ENCODE data around the gene GMDS.
"Not testable (repeated sequence)": the region's sequence is repeated elsewhere in the genome, so short reads cannot be mapped to it uniquely, and the experiment has no call there.

Gene GMDS

DNA sequence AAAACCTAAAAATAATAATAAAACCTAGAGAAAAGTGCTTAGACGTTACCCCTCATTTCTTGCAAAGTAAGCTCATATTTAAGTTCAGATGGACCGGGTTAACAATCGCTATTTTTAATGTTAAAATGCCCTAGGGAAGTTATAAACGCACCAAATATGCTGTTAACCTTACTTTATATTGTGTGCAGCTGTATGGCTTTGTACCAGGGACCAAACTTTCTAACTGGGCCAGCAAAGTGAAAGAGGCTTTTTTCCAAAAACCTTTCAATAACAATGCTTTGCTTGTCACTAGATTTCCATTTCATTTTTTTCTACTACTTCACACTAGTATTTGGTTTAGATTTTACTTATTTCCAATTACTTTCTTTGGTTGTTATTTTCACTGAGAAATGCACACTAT lies 387.2 kb downstream of the GMDS start:
- no peak for DNase-seq (ENCODE audit: low read depth)

DNA sequence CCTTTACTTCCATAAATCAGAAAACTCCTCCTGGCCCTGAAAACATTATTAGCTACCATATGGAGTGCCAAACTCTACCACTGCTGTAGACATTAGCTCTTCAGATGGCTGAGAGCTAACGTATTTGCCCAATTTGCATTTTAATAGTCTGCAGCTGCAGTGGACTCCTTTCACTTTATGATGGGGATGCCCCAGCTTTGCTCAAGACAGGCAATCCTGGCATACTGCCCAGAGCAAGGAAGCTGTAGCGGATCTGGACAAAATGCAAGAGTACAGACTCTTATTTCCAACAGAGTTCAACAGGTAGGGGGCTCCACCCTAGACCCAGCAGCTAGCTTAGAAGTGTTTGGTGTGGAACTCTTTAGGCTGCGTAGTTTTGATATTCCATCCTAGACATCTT lies 389.0 kb downstream of the GMDS start:
- DNase-seq (ENCODE audit: low read depth) = no peak

DNA sequence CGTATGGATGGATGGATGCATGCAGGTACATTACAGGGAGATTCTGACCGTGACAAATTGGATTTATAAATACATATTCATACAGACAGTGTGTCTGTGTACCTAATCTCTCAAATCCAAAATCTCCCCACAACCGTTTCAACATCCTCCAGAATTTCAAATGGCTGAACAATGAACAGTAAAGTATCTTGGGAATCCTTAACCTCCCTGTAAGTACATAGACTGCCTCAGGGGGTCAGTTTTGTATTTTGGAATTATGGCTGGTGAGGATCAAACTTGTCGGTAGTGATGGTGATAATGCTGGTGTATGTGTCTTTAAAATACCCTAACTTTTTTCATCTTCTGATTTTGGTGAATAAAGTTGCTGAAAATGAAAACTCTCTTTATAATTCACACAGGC lies 389.5 kb downstream of the GMDS start:
- no peak for DNase-seq (ENCODE audit: low read depth)

DNA sequence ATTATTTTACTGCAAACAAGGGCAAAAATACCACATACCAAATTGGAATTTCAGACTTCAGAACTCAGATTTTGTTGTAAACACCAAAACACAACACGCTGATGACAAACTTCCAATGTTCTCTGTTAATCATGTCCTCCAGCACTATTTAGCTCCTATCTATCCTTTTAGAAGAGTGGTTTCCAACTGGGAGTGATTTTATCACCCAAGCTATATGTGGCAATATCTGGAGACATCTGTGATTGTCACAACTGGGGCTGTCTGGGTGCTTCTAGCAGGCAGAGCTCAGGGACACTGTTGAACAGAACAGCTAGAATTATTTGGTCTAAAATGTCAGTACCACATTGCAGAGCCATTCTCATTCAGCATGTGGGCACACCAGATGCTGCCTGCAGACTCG lies 391.1 kb downstream of the GMDS start:
- DNase-seq (ENCODE audit: low read depth) = no peak

DNA sequence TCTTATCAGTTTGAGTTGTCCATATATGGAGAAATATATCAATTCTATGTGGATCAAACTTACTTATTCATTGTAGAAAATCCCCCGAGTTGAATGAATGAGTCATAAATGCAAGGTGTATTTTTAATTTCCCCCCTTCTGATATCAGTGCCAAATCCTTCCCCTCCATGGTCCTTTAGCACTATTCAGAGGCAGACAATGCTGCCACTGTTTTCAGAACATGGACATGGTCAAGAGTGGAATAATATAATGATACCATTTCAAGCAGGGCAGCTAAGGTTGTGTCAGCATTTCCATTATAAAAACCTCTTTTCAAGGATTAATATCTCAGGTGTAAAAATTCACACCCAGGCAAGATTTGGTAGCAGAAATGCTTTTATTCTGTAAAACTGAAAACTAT lies 391.6 kb downstream of the GMDS start:
- no peak for DNase-seq (ENCODE audit: low read depth)

DNA sequence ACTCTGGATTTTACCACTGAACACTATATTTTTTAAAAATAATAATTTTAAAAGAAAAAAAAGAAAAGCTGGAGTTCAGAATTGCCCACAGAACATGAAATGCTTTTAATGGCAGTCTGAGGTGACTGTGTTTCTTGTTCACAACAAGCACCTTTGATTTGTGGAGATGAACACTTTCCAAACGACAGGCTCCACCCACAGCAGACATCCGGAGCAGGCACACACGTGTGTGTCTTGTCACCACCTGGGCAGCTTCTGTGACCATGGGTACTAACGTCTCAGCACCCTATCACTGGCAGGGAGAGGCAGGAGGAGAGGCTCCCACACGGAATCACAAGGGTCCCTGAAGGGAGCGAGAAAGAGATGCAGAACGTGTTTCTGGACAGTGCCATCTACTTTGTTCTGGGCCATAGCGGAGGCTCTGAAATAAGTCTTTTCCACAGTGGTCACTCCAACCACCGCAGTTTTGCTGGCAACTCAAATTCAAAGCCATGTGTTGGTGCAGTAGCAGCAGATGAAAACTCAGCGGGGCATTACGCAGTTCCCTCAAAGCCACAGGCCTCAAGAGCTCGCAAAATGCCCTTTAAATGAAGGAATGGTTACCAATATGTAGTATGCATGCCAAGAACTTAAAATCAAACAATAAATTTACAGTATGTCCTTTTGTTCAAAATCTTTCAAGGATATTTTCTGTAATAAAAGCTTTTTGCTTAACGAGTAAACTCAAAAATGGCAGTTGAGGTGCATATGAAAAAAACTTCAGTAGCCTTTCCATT lies 393.5 kb downstream of the GMDS start:
- DNase-seq (ENCODE audit: low read depth) = no peak

DNA sequence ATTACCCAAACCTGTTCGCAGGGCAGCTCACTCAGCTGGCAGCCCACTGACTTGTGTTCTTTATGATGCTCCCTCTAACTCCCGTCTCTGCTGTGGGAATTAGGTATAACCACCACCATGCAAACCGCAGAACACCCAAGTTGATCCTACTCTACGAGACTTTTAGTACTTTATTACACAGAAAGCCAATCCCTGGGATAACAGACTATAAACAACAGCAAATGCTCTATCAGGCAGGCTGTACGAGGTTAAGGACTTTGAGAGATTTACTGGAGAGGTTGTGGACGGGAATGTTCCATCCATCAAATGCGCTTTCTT lies 394.6 kb downstream of the GMDS start:
- no peak for DNase-seq (ENCODE audit: low read depth)

DNA sequence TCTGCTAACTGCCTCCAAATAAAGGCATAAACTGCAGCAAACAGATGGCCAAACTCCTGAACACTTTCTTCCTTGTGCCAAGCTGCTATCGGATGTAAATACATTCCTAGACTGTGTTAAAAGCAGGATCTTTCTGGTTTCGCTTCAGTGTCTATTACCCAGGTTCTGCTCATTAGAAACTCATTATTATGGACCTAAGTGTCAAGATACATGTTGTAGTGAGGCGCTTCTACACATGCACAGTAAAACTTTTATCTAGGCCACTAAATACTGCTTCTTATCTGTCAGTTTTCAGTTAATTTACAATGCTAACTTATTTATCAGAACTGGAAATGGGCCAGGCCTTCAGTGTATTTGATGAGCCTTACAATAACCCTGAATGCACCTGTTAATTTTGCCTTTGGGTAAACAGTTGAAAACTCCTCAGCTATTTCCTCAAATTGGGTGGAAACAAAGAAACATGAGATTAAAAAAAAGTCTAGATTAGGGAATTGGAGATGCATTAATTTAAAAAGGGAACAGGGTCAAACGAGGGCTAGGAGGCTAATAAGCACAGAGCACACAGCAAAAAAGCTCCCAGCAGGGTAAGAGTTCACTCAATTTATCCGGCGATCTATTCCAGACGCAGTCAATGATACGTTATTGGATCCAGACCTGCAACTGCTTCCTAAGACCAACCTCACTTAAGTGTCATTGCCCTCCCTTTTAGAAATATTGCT lies 395.1 kb downstream of the GMDS start:
- no peak for DNase-seq (ENCODE audit: low read depth)

DNA sequence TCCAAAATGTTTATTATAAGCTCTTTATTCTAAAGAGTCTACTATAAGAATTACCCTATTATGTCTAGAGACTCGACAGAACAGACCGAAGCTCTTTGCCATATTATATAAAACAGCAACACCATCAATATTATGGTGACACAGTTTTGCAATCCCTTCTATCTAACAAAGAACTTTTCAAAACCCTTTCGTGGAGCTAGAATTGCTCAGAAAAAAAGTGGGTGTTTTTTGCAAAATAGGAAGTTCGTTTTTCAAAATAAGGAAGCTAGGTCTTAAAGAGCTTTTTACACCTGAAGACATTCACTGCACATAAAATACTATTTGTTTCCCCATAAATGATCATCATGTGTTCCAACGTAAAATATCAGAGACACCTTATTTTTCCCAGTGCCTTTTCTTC lies 395.7 kb downstream of the GMDS start:
- no peak for DNase-seq (ENCODE audit: low read depth)

DNA sequence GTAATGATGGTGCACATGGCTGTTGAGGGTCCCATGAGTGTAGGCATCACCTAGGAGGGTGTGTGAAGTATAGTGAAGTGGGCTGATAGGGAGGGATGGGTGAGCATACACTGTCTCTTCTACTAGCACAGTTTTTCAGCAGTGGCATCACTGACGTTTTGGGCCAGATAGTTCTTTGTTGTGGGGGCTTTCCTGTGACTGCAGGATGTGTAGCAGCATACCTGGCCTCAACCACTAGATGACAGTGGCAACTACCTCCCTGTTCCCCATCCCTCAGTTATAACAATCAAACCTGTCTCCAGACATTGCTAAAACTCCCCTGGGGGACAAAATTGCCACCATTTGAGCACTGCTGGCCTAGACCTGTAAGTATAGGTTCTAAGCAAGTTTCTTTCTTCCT lies 396.7 kb downstream of the GMDS start:
- DNase-seq (ENCODE audit: low read depth) = no peak

DNA sequence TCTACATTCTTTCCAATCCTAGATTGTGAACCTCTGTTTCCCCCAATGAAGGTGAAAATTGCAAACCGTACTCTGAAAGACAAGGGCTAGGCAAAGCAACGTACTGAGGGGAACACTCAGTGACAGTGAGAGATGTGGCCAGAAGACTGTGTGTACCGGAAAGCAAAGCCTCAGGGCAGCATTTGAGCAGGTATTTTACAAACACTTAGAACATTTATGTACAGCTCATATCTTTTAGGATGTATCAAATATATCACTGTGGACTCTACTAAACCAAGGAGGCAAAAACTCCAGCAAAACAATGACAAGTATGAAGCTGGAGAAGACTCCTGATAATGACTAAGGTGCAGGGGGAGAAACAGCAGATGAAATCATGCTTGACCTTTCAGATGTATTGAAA lies 398.8 kb downstream of the GMDS start:
- no peak for DNase-seq (ENCODE audit: low read depth)

DNA sequence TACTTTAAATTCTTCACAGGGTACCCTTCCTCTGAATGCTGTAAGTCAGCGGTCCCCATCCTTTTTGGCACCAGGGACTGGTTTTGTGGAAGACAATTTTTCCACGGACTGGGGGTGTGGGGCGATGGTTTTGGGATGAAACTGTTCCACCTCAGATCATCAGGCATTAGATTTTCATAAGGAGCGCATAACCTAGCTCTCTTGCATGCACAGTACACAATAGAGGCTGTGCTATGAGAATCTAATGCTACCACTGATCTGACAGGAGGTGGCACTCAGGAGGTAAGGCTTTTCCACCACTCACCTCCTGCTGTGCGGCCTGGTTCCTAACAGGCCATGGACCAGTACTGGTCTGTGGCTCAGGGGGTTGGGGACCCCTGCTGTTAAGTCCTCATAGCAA lies 399.9 kb downstream of the GMDS start:
- not testable (repeated sequence) for DNase-seq (ENCODE audit: low read depth)

DNA sequence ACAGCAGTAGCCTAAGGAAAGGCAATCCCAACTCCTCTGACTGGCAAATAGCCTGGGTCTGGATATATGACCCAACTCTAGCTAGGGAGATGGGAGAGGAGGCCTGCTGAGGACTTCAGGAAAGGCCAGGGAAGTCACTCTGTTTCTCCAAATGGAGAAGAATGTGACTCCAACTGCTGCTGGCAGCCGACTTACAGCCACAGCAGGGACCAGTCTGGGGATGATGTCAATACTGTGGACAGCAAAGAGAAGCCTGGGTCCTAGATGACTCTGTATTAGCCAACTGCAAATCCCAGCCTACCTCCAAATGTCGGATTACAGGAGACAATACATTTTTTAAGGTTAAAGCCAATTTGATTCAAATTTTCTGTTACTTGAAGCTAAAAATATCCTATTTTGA lies 403.1 kb downstream of the GMDS start:
- DNase-seq (ENCODE audit: low read depth) = no peak

DNA sequence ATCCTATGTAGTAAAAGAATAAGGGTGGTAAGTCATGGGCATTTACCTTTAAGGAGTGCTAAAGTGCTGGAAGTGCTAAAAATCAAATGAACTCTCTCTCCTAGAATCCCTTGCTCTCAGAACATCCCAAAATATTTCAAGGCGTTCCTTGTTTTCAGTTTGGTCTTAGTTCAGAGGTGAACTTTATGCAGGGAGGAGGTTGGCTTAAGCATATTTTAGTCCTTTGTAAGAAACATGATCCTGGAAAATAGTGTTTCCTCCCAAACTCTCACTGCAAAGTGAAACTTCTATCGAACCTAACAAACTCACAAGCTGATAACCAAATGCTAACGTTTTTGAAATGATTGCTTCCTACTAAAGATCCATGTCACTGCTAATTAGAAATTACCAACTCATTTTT lies 404.3 kb downstream of the GMDS start:
- no peak for DNase-seq (ENCODE audit: low read depth)

DNA sequence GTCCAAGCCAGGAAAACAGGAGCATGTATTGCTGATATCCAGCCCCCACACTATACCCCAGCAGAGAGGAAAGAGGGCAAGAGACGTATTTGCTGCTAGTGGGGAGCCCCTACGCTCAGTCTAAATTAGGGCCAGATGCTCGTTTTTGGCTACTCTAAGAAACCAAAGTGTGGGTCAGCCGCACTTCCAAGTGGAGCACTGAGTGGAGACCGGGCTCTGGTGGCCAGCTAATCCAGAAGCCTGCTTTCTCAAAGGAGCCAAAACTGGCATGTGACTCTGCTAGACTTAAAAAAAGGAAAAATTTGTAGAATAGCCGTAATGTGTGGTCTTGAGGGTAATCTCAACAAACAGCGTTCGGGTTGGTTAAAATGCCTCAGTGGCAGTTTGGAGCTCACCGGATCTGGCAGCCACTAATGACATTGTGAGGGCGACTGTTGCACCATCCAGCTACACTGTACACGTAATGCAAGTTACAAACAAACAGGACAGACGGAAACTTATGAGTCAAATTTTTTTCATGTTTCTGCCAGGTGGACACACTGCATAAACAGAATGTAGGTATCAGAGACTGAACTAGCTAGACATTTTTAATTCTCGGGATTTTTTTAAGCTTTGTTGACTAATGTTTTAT lies 404.8 kb downstream of the GMDS start:
- DNase-seq (ENCODE audit: low read depth) = no peak

DNA sequence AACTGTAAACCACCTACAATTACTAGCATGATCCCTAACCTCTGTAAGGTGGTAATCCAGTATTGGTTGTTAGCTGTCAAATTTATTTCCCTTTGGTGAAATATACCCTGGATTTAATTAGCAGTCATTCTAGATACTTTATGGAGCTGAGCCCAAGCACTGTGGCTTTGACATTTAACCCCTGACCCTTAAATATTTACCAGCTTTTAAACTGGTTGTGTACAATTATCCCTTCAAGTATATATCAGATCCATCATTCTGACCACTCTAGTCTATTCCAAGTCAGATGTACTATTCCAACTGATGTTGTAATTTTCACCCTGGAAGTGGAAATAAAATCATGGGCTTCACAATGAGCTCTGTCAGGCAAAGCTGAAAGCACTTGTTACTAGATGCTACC lies 406.0 kb downstream of the GMDS start:
- no peak for DNase-seq (ENCODE audit: low read depth)

DNA sequence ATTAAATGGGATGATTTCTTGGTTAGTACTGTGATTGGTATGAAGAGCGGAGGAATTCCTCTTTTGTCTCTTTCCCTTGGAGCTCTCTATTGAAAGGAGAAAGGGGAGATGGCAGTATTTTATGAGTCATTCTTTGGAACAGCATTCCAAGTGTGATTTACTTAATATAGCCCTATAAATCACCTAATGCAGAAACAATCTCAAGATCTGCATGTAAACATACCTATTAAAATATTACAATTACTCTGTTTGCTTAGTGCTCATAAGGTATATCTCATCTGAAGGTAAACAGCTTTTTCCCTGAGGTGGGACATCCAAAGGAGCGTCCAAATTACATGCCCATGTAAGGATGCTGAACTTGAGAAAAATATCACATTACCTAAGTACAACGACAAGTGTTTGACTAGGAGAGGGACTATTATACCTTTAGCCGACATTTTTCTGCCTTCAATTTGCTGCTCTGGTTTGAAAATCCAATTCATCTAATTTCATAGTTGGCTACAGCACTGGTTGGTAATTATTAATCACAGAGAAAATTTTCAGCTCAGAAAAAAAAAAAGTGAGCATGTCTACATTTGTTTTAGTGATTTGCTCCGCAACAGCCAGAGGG lies 406.7 kb downstream of the GMDS start:
- no peak for DNase-seq (ENCODE audit: low read depth)

DNA sequence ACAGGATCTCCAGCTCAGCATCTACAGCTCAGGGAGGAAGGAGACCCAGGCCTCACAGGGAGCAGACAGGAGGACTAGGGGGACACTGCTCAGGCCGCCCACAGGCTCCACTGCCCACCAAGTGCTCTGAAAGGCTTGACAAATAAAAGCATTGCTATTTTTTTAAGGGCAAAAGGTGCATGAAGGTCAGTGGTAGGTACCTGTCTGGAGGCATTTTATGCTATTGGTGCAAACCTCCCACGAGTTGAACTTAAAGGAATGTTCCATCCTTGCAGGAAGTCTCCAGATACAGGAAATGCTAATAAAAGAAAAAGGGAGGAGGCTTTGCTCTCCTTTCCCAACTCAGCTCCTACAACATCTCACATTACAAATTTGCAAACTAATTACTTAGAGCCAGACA lies 407.6 kb downstream of the GMDS start:
- no peak for DNase-seq (ENCODE audit: low read depth)

DNA sequence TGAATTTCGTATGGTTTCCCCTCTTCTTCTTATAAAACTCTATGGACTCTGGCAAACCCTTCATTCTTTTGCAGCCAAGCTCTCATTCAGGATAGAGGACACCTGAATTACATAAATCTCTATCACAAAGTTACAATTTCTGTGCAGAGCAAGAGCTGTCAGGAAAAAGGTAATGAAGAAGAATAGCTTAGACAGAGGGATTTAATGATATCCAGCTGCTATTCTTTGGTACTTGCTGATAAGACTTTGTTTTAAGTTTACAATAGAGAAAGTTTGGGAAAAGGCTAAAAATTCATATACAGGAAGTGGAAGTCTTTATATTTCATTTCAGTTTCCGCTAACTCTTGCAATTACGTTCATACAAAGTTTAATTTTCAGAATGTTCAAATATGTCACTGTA lies 408.7 kb downstream of the GMDS start:
- DNase-seq (ENCODE audit: low read depth) = no peak

DNA sequence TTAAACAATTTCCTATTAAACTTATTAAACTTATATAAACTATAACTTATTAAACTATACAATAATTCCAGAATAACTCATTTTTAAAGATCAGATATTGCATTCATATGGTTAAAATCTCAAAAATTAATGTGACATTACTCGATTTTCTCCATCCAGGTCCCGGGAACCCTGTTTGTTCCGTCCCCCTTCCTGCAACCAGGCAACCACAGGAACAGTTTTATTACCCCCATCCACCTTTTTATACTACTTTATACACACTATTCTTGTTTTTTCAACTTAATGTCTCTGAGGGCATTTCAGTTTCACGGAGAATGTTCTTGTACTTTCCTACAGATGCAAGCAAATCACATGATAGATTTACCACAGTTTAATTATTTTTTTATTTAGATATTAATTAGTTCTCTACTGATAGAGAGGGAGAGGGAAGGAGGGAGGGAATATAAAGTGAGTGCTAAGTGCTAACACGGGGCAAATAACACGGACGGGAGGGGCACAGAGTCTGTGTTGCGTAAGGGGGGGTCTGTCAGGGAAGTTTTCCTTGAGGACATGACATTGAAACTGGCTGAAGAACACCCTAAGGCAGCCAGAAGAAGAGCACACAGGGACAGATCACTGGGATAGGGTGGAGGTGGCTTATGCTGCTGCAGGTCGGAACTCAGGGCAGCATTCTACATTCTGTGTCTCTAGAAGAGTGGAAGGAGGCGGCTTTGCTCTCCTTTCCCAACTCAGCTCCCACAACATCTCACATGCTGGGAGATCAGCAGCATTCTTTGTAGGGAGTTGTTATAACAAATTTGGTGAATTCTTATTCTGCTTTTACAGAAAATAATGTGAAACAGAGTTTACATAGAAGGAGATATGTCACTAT lies 410.5 kb downstream of the GMDS start:
- no peak for DNase-seq (ENCODE audit: low read depth)

DNA sequence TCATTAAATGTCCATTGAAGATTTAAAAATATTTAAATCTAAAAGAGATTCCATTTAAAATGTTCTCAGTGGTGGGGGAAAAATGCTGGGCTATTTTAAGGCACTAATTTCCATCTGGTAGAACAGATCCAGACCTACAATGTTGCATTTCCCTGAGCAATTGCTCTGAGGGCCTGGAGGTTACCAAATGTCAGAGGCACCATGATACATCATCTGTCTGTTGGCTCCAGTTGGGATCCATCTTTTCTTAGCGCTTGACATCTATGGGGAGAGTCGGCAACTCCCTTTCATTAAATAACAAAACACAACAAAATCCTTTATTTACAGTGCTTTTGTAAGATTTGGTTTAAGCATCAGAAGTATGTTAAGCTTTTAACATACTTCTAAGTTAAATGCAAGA lies 411.2 kb downstream of the GMDS start:
- no peak for DNase-seq (ENCODE audit: low read depth)

All from activated T-cell treated with anti-CD3 and anti-CD28 coated beads for 24 hours (primary cell).